GM21529 (cell line): ENCODE measurements around the gene ZC3H4.
A peak's percentile ranks its signal among the peaks of the same experiment; 100 is the strongest.
"Not testable (repeated sequence)": the region's sequence is repeated elsewhere in the genome, so short reads cannot be mapped to it uniquely, and the experiment has no call there.

Experiments used
- ATAC-seq: cut with Tn5 transposase; IDR thresholded peaks from one replicate; pipeline ENCODE4 v1.9.1; 2021; ENCODE audit not compliant: unreplicated experiment

ZC3H4 gene

DNA sequence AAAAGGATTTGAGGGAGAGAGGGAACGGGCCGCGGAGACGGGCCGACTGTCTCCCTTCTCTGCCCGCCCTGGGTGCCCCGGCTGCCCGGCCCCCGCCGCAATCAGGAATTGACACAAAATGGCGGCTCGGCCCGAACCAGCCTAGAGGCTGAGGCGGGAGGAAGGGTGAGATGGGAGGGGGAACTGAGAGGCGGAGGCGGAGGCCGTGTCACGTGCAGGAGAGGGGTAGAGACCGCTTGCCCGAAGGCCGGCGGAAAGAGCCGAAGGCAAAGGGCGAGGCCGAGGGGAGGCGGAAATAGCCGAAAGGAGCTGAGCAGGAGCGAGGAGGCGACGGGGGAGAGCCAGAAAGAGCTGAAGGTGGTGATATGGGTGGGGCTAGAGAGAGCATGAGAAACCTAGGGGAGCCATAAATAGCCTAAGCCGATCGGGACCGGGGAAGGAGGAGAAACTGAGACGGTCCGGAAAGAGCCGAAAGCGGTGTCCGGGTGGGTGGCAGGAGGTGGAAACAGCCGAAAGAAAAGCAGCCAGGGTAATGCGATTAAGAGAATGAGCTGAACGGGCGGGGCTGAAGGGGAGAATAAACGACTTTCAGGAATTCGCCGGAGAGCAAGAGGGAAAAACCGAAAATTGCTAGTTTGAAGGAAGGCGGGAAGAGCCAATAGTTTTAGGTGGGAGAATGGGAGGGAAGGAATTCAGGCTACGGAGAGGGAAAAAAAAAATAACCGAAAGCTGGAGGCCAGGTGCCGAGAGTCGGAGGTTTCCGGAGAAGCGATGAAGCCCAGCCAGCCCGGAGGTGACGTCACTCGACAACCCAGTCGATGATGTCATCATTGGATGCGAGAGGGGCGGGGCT, at the start of gene ZC3H4:
ZC3H4 (minus strand) TSS at position 780 of the 853 bp plus-strand sequence. CDS start 1,192 bp downstream, outside the sequence.
- ATAC-seq = peak; percentile 81

GRCh38 chr19:47161876-47162489, 48.4 kb upstream of the ZC3H4 start:
- no peak for ATAC-seq

DNA sequence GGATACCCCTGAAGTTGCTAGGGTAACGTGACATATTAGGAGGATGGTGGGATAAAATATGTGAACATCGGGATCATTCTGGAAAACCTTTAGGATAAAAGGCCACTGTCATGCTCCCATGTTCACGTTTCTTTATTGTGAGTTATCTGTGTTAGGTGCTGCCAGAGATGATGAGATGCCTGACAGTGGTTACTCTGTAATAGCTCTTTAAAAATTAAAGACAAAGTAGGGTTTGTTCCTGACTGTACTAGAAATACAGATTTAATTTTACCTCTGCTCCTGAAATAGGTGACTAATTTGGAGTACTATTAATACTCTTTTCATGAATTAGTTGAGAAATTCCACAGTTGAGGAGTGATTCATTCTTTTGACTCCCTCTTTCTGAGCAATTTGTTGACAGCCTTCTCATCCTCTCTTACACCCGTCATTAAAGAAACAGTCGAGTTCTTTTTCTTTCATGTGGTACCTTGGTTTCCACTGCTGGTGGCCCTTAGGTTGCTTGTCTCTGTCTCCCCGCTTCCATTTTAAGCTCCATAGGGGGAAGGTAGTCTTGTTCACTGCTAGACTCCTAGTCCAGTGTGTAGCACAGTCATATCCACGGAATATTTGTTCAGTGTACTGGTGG, 45.4 kb upstream of the ZC3H4 start:
- ATAC-seq = no peak

DNA sequence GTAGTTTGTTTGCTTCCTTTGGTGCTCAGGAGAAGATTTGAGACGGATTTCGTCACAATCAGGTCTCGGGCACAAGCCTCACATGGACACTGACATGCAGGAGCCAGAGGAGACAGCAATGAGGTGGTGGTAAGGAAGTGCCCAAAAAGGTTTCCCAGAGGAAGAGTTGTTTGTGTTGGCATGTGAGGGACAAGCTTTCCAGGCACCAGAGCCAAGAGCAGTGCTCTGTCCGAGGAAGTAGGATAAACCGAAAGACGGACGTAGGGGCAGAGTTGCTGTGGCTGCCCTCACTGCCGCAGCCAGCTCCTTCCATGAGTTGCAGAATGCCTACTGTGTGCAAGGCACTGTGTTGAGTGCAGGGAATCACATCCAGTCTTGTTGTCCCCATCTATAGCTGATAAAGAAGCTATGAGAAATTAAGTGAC, 44.8 kb upstream of the ZC3H4 start:
- ATAC-seq = no peak

DNA sequence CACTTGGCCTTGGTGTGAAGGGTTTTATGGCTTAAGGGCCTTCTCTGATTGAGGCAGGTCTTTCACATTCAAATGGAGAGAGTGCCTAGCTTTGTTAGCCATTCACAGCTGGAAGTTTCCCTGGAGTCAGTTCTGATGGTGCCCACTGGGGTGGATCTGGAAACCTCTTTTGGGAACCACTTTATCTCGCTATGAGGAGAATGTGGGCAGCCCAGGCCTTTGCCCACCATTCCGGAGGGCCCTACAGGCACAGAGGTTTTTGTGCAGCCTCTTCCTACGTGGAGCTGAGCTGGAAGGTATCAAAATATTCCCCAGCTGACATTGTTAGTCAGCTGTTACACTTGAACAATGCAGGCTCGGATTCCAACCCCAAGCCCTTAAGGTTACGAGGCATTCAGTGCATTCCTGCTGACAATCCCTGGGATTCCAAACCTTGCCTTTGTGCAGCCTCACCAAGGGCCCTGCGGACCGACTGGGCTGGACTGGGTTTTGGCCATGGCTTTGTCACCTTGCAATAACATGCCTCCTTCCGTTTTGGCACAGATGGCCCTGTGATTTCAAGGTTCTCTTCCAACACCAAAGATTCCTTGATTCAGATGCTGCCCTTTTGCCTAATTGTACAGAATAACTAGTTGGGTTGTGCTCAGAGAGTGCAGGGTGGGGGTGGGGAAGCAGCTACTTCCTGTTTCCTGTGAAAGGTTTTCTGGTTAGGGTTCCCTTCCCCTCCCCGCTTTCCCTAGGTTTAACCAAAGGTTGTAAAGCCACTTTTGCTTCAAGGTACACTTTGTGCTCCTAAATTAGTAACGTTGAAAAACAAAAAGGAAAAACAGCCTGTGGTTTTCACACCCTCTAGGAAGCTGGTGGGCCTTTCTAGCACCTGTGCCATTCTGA, 44.1 kb upstream of the ZC3H4 start:
- no peak for ATAC-seq

- ATAC-seq = no peak
Measured at GRCh38 chr19:47156861-47157430, 43.4 kb upstream of the ZC3H4 start.

DNA sequence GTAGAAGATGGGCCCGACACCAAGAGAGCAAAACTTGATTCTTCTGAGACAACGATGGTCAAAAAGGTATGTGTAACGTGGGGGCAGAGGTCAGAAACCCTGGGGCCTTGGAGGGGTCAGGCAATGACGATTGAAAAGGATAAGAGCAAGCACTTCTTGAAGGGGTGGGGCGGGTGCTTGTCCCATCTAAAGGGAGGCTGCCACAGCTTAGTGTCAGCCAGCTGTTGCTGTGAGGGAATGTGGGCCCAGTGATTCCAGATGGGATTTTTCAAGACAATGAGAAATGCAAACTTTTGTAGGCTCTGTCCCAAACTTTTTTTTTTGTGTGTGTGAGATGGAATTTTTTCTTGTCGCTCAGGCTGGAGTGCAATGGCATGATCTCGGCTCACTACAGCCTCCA, 41.6 kb upstream of the ZC3H4 start:
- ATAC-seq = no peak

- ATAC-seq = no peak
Measured at GRCh38 chr19:47153266-47153665, 39.7 kb upstream of the ZC3H4 start.

DNA sequence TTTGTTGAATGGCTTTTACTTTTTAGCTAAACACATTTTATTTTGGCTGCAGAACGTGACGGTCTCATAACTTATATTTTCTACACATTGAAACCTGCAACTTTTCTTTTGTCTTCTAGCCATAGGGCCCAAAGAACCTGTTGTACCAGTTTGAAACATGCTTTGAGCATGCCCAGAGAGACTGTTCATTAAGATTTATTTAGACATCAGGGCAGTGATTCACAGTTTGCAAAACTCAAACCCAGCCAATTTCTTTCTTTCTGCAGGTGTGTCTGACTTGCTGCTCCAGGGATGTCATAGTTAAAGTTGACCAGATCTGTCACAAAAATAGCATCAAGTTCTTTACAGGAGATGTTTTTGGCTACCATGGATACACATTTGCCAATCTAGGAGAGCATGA, 39.1 kb upstream of the ZC3H4 start:
- ATAC-seq = no peak

- ATAC-seq = no peak
Measured at GRCh38 chr19:47152205-47152604, 38.6 kb upstream of the ZC3H4 start.

DNA sequence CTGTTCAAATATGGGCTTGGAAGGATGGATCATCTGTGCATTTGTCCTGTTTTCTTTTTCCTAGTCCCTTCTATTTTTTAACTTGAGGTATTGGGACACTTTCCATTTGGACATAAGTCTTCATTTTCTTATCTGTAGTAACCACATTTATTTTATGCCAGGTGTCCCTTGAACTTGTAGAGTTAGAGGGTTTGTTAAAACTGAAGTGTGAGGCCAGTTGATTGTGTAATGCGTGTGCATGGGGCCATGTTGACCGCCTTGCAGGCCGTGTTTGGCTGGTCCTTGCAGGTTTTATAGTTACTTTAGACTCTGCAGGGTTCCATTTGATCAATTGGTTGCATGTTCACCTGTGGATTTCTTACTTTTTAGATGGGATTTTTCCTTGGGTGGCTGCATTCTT, 38.1 kb upstream of the ZC3H4 start:
- no peak for ATAC-seq

GRCh38 chr19:47146920-47147319, 33.3 kb upstream of the ZC3H4 start:
- no peak for ATAC-seq

GRCh38 chr19:47145639-47146486, 32.3 kb upstream of the ZC3H4 start:
- ATAC-seq = no peak

DNA sequence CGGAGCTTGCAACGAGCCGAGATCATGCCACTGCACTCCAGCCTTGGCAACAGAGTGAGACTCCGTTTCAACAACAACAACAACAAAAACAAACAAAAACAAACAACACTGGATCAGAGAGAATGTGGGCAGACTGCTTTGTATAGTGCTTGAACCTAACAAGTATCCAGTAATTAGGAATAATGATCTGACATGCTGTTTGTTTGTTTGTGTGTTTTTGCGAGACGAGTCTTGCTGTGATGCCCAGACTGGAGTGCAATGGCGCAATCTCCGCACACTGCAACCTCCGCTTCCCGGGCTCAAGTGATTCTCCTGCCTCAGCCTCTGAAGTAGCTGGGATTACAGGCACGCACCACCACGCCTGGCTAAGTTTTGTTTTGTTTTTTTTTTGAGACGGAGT, 31.1 kb upstream of the ZC3H4 start:
- no peak for ATAC-seq

DNA sequence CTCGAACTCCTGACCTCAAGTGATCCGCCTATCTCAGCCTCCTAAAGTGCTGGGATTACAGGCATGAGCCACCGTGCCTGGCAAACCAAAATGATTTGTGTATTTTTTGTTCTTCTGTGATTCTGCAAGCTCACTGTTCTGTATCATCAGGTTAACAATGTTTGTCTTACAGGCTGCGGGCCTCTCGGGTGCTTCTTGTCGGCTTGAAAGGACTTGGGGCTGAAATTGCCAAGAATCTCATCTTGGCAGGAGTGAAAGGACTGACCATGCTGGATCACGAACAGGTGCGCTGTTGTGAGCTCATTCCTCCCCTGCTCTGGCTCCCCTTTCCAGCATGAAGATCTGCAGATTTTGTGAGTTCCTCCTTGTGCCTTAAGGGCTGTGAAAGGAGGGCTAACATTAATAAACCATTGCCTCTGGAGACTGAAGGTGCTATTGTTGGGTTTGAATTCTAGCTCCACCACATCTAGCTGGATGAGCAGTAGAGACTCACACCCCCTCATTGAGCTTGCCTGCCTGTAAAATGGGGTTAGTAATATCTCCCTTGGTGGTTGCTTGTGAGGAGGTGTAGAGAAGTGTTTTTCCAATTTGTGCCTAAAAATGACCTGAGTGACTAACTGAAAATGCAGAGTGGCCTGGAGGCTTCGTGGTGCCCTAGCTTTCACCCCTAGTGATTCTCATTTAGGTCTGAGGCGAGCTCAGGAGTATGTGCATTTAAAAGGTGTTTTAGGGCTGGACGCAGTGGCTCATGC, 29.9 kb upstream of the ZC3H4 start:
- ATAC-seq = no peak

- ATAC-seq = no peak
Measured at GRCh38 chr19:47142779-47143178, 29.2 kb upstream of the ZC3H4 start.

- no peak for ATAC-seq
Measured at GRCh38 chr19:47141695-47142094, 28.1 kb upstream of the ZC3H4 start.

DNA sequence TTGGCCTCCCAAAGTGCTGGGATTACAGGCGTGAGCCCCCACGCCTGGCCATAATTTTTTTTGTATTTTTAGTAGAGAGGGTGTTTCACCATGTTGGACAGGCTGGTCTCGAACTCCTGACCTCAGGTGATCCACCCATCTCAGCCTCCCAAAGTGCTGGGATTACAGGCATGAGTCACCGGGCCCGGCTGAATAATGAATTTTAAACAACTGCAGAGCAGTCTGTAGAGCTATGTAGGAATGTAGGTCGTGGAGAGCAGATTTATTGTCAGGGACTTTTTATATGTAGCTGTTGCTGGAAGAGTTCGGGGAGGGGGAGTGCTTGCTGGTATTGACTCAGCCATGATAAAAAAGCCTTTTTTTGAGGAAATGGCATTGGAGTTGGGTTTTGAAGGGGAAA, 27.7 kb upstream of the ZC3H4 start:
- not testable (repeated sequence) for ATAC-seq

- no peak for ATAC-seq
Measured at GRCh38 chr19:47135156-47135555, 21.6 kb upstream of the ZC3H4 start.
